ENCODE data around the gene SHROOM3.

The SHROOM3 gene

GRCh38 chr4:76709772-76710090 lies 274.7 kb downstream of the SHROOM3 start:
- Histone ChIP-seq H3K27me3 (replicated peaks; ENCODE audit: control insufficient read depth, insufficient read depth, low read length) (no peaks in the 10 kb centered on the region), H3K36me3 (ENCODE audit: control insufficient read depth, insufficient read depth, low read length) (no peaks in the 10 kb centered on the region; the same call in 1 of the 2 replicates), H3K4me3 (replicated peaks; ENCODE audit: low read depth, low read length) (no peak overlapping the region)
- TF ChIP-seq CTCF (IDR thresholded peaks at IDR 0.05; ENCODE audit: insufficient read depth, low read length, poor library complexity, severe bottlenecking), result no peak
- no peak for DNase-seq (ENCODE audit: extremely low read depth, insufficient read length)

- no peak for TF ChIP-seq CTCF (IDR thresholded peaks at IDR 0.05; ENCODE audit: insufficient read depth, low read length, poor library complexity, severe bottlenecking)
- no peaks in the 10 kb centered on the region for H3K27me3 ChIP-seq (replicated peaks; ENCODE audit: control insufficient read depth, insufficient read depth, low read length)
- no peaks in the 10 kb centered on the region for H3K36me3 ChIP-seq (ENCODE audit: control insufficient read depth, insufficient read depth, low read length)
- no peak overlapping the region for H3K4me3 ChIP-seq (replicated peaks; ENCODE audit: low read depth, low read length)
- no peak for DNase-seq (ENCODE audit: extremely low read depth, insufficient read length)
Observed at GRCh38 chr4:76712564-76712963, 277.5 kb downstream of the SHROOM3 start.

- Histone ChIP-seq H3K36me3 (ENCODE audit: control insufficient read depth, insufficient read depth, low read length) (no peaks in the 10 kb centered on the region), H3K4me3 (replicated peaks; ENCODE audit: low read depth, low read length) (no peak overlapping the region), H3K27me3 (replicated peaks; ENCODE audit: control insufficient read depth, insufficient read depth, low read length) (no peaks in the 10 kb centered on the region)
- DNase-seq (ENCODE audit: extremely low read depth, insufficient read length), result no peak
- TF ChIP-seq CTCF (IDR thresholded peaks at IDR 0.05; ENCODE audit: insufficient read depth, low read length, poor library complexity, severe bottlenecking), result no peak
Observed at GRCh38 chr4:76714226-76714625, 279.2 kb downstream of the SHROOM3 start.

- DNase-seq (ENCODE audit: extremely low read depth, insufficient read length), result no peak
- no peak for TF ChIP-seq CTCF (IDR thresholded peaks at IDR 0.05; ENCODE audit: insufficient read depth, low read length, poor library complexity, severe bottlenecking)
- H3K4me3 ChIP-seq (replicated peaks; ENCODE audit: low read depth, low read length), result no peak overlapping the region
- H3K27me3 ChIP-seq (replicated peaks; ENCODE audit: control insufficient read depth, insufficient read depth, low read length), result no peaks in the 10 kb centered on the region
- H3K36me3 ChIP-seq (ENCODE audit: control insufficient read depth, insufficient read depth, low read length), result no peaks in the 10 kb centered on the region
Observed at GRCh38 chr4:76716020-76716419, 281.0 kb downstream of the SHROOM3 start.

- no peak for TF ChIP-seq CTCF (IDR thresholded peaks at IDR 0.05; ENCODE audit: insufficient read depth, low read length, poor library complexity, severe bottlenecking)
- no peak for DNase-seq (ENCODE audit: extremely low read depth, insufficient read length)
- Histone ChIP-seq H3K4me3 (replicated peaks; ENCODE audit: low read depth, low read length) (no peak overlapping the region), H3K36me3 (ENCODE audit: control insufficient read depth, insufficient read depth, low read length) (no peaks in the 10 kb centered on the region), H3K27me3 (replicated peaks; ENCODE audit: control insufficient read depth, insufficient read depth, low read length) (no peaks in the 10 kb centered on the region)
Observed at GRCh38 chr4:76716658-76717057, 281.6 kb downstream of the SHROOM3 start.

- no peak for TF ChIP-seq CTCF (IDR thresholded peaks at IDR 0.05; ENCODE audit: insufficient read depth, low read length, poor library complexity, severe bottlenecking)
- DNase-seq (ENCODE audit: extremely low read depth, insufficient read length), result no peak
- Histone ChIP-seq H3K4me3 (replicated peaks; ENCODE audit: low read depth, low read length) (no peak overlapping the region), H3K36me3 (ENCODE audit: control insufficient read depth, insufficient read depth, low read length) (no peaks in the 10 kb centered on the region), H3K27me3 (replicated peaks; ENCODE audit: control insufficient read depth, insufficient read depth, low read length) (no peaks in the 10 kb centered on the region)
Observed at GRCh38 chr4:76717431-76717830, 282.4 kb downstream of the SHROOM3 start.

Measured in GM06990 (cell line).